ENCODE data around the gene DOCK9. TPM values are rescaled to one million over a fixed set of nuclear protein-coding genes. Genes with fewer than 3 reads are reported as not detected.

DOCK9 gene
- total and polyA plus RNA-seq, 2 experiments from 2014 or later = 8.5 to 57.7 TPM

- H3K27ac ChIP-seq (ENCODE audit: low read depth) = no peak overlapping the region
- no peaks in the 10 kb centered on the region for H3K27me3 ChIP-seq (ENCODE audit: insufficient read depth)
- no peaks in the 10 kb centered on the region for H4K20me1 ChIP-seq (replicated peaks; ENCODE audit: insufficient read depth)
- Mint-ChIP-seq H3K36me3 (ENCODE audit: low read depth) (no peaks in the 10 kb centered on the region), H3K4me3 (no peak overlapping the region), H3K27me3 (ENCODE audit: insufficient read depth, low read depth, poor library complexity) (no peaks in the 10 kb centered on the region), H3K4me1 (peaks cover 17% of the 10 kb centered on the region), H3K9me3 (no peaks in the 10 kb centered on the region), H3K27ac (no peak overlapping the region)
- H2AFZ ChIP-seq = no peak overlapping the region
- ATAC-seq (peak; percentile 96), DNase-seq (ENCODE audit: low spot score) (peak; percentile 61)
- H3K36me3 ChIP-seq (ENCODE audit: insufficient read depth) = no peaks in the 10 kb centered on the region
- no peaks in the 10 kb centered on the region for H3K79me2 ChIP-seq (replicated peaks; ENCODE audit: insufficient read depth)
- peaks cover 12% of the 10 kb centered on the region for H3K4me1 ChIP-seq (ENCODE audit: insufficient read depth)
- no peaks in the 10 kb centered on the region for H3F3A ChIP-seq (replicated peaks; ENCODE audit: low read depth)
- no peak overlapping the region for H3K4me3 ChIP-seq
- TF ChIP-seq ZNF114 (CRISPR knock-in tag; IDR thresholded peaks at IDR 0.05) (no peak), STAT1 (IDR thresholded peaks at IDR 0.05; ENCODE audit: unreplicated experiment) (no peak), EZH2phosphoT487 (IDR thresholded peaks at IDR 0.05; ENCODE audit: unreplicated experiment) (no peak)
- TF ChIP-seq, protein P1, sequence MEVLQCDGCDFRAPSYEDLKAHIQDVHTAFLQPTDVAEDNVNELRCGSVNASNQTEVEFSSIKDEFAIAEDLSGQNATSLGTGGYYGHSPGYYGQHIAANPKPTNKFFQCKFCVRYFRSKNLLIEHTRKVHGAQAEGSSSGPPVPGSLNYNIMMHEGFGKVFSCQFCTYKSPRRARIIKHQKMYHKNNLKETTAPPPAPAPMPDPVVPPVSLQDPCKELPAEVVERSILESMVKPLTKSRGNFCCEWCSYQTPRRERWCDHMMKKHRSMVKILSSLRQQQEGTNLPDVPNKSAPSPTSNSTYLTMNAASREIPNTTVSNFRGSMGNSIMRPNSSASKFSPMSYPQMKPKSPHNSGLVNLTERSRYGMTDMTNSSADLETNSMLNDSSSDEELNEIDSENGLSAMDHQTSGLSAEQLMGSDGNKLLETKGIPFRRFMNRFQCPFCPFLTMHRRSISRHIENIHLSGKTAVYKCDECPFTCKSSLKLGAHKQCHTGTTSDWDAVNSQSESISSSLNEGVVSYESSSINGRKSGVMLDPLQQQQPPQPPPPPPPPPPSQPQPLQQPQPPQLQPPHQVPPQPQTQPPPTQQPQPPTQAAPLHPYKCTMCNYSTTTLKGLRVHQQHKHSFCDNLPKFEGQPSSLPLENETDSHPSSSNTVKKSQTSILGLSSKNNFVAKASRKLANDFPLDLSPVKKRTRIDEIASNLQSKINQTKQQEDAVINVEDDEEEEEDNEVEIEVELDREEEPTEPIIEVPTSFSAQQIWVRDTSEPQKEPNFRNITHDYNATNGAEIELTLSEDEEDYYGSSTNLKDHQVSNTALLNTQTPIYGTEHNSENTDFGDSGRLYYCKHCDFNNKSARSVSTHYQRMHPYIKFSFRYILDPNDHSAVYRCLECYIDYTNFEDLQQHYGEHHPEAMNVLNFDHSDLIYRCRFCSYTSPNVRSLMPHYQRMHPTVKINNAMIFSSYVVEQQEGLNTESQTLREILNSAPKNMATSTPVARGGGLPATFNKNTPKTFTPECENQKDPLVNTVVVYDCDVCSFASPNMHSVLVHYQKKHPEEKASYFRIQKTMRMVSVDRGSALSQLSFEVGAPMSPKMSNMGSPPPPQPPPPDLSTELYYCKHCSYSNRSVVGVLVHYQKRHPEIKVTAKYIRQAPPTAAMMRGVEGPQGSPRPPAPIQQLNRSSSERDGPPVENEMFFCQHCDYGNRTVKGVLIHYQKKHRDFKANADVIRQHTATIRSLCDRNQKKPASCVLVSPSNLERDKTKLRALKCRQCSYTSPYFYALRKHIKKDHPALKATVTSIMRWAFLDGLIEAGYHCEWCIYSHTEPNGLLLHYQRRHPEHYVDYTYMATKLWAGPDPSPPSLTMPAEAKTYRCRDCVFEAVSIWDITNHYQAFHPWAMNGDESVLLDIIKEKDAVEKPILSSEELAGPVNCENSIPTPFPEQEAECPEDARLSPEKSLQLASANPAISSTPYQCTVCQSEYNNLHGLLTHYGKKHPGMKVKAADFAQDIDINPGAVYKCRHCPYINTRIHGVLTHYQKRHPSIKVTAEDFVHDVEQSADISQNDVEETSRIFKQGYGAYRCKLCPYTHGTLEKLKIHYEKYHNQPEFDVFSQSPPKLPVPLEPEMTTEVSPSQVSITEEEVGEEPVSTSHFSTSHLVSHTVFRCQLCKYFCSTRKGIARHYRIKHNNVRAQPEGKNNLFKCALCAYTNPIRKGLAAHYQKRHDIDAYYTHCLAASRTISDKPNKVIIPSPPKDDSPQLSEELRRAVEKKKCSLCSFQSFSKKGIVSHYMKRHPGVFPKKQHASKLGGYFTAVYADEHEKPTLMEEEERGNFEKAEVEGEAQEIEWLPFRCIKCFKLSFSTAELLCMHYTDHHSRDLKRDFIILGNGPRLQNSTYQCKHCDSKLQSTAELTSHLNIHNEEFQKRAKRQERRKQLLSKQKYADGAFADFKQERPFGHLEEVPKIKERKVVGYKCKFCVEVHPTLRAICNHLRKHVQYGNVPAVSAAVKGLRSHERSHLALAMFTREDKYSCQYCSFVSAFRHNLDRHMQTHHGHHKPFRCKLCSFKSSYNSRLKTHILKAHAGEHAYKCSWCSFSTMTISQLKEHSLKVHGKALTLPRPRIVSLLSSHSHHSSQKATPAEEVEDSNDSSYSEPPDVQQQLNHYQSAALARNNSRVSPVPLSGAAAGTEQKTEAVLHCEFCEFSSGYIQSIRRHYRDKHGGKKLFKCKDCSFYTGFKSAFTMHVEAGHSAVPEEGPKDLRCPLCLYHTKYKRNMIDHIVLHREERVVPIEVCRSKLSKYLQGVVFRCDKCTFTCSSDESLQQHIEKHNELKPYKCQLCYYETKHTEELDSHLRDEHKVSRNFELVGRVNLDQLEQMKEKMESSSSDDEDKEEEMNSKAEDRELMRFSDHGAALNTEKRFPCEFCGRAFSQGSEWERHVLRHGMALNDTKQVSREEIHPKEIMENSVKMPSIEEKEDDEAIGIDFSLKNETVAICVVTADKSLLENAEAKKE (CRISPR knock-in tag; IDR thresholded peaks at IDR 0.05) = no peak
- TF ChIP-seq, protein P2, sequence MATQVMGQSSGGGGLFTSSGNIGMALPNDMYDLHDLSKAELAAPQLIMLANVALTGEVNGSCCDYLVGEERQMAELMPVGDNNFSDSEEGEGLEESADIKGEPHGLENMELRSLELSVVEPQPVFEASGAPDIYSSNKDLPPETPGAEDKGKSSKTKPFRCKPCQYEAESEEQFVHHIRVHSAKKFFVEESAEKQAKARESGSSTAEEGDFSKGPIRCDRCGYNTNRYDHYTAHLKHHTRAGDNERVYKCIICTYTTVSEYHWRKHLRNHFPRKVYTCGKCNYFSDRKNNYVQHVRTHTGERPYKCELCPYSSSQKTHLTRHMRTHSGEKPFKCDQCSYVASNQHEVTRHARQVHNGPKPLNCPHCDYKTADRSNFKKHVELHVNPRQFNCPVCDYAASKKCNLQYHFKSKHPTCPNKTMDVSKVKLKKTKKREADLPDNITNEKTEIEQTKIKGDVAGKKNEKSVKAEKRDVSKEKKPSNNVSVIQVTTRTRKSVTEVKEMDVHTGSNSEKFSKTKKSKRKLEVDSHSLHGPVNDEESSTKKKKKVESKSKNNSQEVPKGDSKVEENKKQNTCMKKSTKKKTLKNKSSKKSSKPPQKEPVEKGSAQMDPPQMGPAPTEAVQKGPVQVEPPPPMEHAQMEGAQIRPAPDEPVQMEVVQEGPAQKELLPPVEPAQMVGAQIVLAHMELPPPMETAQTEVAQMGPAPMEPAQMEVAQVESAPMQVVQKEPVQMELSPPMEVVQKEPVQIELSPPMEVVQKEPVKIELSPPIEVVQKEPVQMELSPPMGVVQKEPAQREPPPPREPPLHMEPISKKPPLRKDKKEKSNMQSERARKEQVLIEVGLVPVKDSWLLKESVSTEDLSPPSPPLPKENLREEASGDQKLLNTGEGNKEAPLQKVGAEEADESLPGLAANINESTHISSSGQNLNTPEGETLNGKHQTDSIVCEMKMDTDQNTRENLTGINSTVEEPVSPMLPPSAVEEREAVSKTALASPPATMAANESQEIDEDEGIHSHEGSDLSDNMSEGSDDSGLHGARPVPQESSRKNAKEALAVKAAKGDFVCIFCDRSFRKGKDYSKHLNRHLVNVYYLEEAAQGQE (IDR thresholded peaks at IDR 0.05; ENCODE audit: unreplicated experiment) = no peak
- H3K4me2 ChIP-seq = 0 out of 2 replicates have a peak overlapping the region, but pooled peaks have one; percentile 14
- H3K9me2 ChIP-seq (ENCODE audit: insufficient read depth) = peaks cover 2% of the 10 kb centered on the region
Observed at GRCh38 chr13:98834254-98834960, 143.5 kb downstream of the DOCK9 start.
